GM06990 (cell line): ENCODE data around the gene DUSP16.

Source experiments
- DNase-seq: peaks from one replicate; pipeline ENCODE4 v3.0.0-alpha.2; 2011; ENCODE audit not compliant: insufficient read length; ENCODE audit errors: extremely low read depth
- H3K27me3 ChIP-seq: replicated peaks from 2 replicates; pipeline ENCODE4 v1.6.0; 2011; ENCODE audit warnings: low read length; ENCODE audit not compliant: control insufficient read depth, insufficient read depth
- H3K36me3 ChIP-seq: 2 replicates; pipeline ENCODE4 v1.5.1; 2011; ENCODE audit warnings: low read length; ENCODE audit not compliant: control insufficient read depth, insufficient read depth
- H3K4me3 ChIP-seq: replicated peaks from 2 replicates; pipeline ENCODE4 v1.5.1; 2011; ENCODE audit warnings: low read depth, mild to moderate bottlenecking, control low read depth, low read length
- CTCF ChIP-seq: IDR thresholded peaks from 2 replicates; pipeline ENCODE4 v1.5.1; 2011; ENCODE audit warnings: low read length, control low read depth, mild to moderate bottlenecking, inconsistent platforms; ENCODE audit not compliant: insufficient read depth, poor library complexity, severe bottlenecking

Gene DUSP16

GRCh38 chr12:12454315-12454714 lies 108.3 kb downstream of the DUSP16 start:
- DNase-seq = no peak
- no peak for TF ChIP-seq CTCF
- Histone ChIP-seq H3K4me3 (no peak overlapping the region), H3K36me3 (no peaks in the 10 kb centered on the region), H3K27me3 (no peaks in the 10 kb centered on the region)

GRCh38 chr12:12453635-12454034 lies 109.0 kb downstream of the DUSP16 start:
- no peaks in the 10 kb centered on the region for H3K36me3 ChIP-seq
- H3K27me3 ChIP-seq = no peaks in the 10 kb centered on the region
- no peak for TF ChIP-seq CTCF
- no peak for DNase-seq
- H3K4me3 ChIP-seq = no peak overlapping the region

GRCh38 chr12:12452326-12452902 lies 110.2 kb downstream of the DUSP16 start:
- Histone ChIP-seq H3K27me3 (no peaks in the 10 kb centered on the region), H3K36me3 (no peaks in the 10 kb centered on the region), H3K4me3 (no peak overlapping the region)
- no peak for DNase-seq
- no peak for TF ChIP-seq CTCF

GRCh38 chr12:12451098-12451497 lies 111.6 kb downstream of the DUSP16 start:
- Histone ChIP-seq H3K27me3 (no peaks in the 10 kb centered on the region), H3K36me3 (no peaks in the 10 kb centered on the region), H3K4me3 (no peak overlapping the region)
- DNase-seq = no peak
- TF ChIP-seq CTCF = no peak

- no peaks in the 10 kb centered on the region for H3K36me3 ChIP-seq
- no peak for TF ChIP-seq CTCF
- H3K27me3 ChIP-seq = no peaks in the 10 kb centered on the region
- H3K4me3 ChIP-seq = no peak overlapping the region
- no peak for DNase-seq
These were observed 112.6 kb downstream of the DUSP16 start for GRCh38 chr12:12450043-12450471.

GRCh38 chr12:12449533-12450025 lies 113.1 kb downstream of the DUSP16 start:
- TF ChIP-seq CTCF = no peak
- no peak for DNase-seq
- H3K4me3 ChIP-seq = no peak overlapping the region

More at GRCh38 chr12:12449533-12450025, 113.1 kb downstream of the DUSP16 start:
- Histone ChIP-seq H3K36me3 (no peaks in the 10 kb centered on the region), H3K27me3 (no peaks in the 10 kb centered on the region)
